HCT116 (cell line): ENCODE data around the gene ZP1.

ENCODE experiments used
- CEBPB ChIP-seq: IDR thresholded peaks from 2 replicates; pipeline ENCODE4 v1.6.1; 2012; ENCODE audit warnings: low read depth
- CTCF ChIP-seq, 3 experiments: fragments of 200-600 bp in 1 of 3; sonication (generic) in 1 of 3; IDR thresholded peaks in 2 of 3; conservative IDR thresholded peaks in 1 of 3; 2 replicates each; pipeline ENCODE4 v1.5.1; 2012 to 2017; ENCODE audit warnings: low read depth in 2 of 3, low read length in 2 of 3, antibody characterized with exemption in 1 of 3, borderline replicate concordance in 1 of 3, control low read depth in 1 of 3, mild to moderate bottlenecking in 1 of 3, mixed read lengths in 1 of 3, mixed run types in 1 of 3, moderate library complexity in 1 of 3; ENCODE audit not compliant: insufficient read depth in 1 of 3
- EZH2 ChIP-seq: fragments of 200-600 bp; sonication (generic); IDR thresholded peaks from 2 replicates; pipeline ENCODE4 v1.6.1; 2017; ENCODE audit warnings: antibody characterized with exemption, mixed run types
- JUND ChIP-seq: IDR thresholded peaks from 2 replicates; pipeline ENCODE4 v1.6.1; 2012
- MAX ChIP-seq: IDR thresholded peaks from 2 replicates; pipeline ENCODE4 v1.6.1; 2012
- POLR2A ChIP-seq: IDR thresholded peaks from 2 replicates; pipeline ENCODE4 v1.7.0; 2011; ENCODE audit warnings: borderline replicate concordance; ENCODE audit not compliant: insufficient read depth, insufficient read length; ENCODE audit errors: extremely low read depth
- POLR2AphosphoS5 ChIP-seq: IDR thresholded peaks from 2 replicates; pipeline ENCODE4 v1.6.1; 2011; ENCODE audit warnings: mild to moderate bottlenecking, low read depth, low read length, moderate library complexity
- REST ChIP-seq: IDR thresholded peaks from 2 replicates; pipeline ENCODE4 v1.6.1; 2012; ENCODE audit warnings: low read depth
- SIN3A ChIP-seq: IDR thresholded peaks from 2 replicates; pipeline ENCODE4 v1.6.1; 2012; ENCODE audit warnings: low read depth
- SP1 ChIP-seq: IDR thresholded peaks from 2 replicates; pipeline ENCODE4 v1.6.1; 2012; ENCODE audit warnings: low read depth
- SRF ChIP-seq: IDR thresholded peaks from 2 replicates; pipeline ENCODE4 v1.6.1; 2012; ENCODE audit warnings: low read depth
- YY1 ChIP-seq: IDR thresholded peaks from 2 replicates; pipeline ENCODE4 v1.6.1; 2011; ENCODE audit warnings: low read length, low read depth, moderate library complexity, mild to moderate bottlenecking; ENCODE audit not compliant: insufficient replicate concordance; ENCODE audit errors: extremely low read depth

- TF ChIP-seq POLR2AphosphoS5 (no peak), SP1 (no peak), CTCF (IDR thresholded peaks at IDR 0.05 in 2 of 3, conservative IDR thresholded peaks at IDR 0.05 in 1 of 3; ENCODE audit: borderline replicate concordance in 1 of 3, insufficient read depth in 1 of 3, low read depth in 2 of 3, low read length in 2 of 3) (no peak), SIN3A (no peak), POLR2A (no peak), CEBPB (no peak), MAX (no peak), SRF (no peak), EZH2 (no peak), YY1 (no peak), REST (no peak), JUND (no peak)
These were observed 26.6 kb upstream of the ZP1 start for GRCh38 chr11:60840470-60841430.
